Stimulated activated CD4-positive, alpha-beta T cell treated with anti-CD3 and anti-CD28 coated beads, Interleukin-12 subunit alpha, Interleukin-12 subunit beta, amount 100 ng/mL, for 48 hours (primary cell): ENCODE measurements around the gene NFAT5.
A peak's percentile ranks its signal among the peaks of the same experiment; 100 is the strongest.
"Not testable (repeated sequence)": the region's sequence is repeated elsewhere in the genome, so short reads cannot be mapped to it uniquely, and the experiment has no call there.

Experiments
- DNase-seq, 3 donors: peaks; one replicate each; pipeline ENCODE4 v3.0.0-alpha.2; 2020; ENCODE audit warnings: low read depth in 2 of 3, low spot score in 1 of 3

NFAT5 gene, protein sequence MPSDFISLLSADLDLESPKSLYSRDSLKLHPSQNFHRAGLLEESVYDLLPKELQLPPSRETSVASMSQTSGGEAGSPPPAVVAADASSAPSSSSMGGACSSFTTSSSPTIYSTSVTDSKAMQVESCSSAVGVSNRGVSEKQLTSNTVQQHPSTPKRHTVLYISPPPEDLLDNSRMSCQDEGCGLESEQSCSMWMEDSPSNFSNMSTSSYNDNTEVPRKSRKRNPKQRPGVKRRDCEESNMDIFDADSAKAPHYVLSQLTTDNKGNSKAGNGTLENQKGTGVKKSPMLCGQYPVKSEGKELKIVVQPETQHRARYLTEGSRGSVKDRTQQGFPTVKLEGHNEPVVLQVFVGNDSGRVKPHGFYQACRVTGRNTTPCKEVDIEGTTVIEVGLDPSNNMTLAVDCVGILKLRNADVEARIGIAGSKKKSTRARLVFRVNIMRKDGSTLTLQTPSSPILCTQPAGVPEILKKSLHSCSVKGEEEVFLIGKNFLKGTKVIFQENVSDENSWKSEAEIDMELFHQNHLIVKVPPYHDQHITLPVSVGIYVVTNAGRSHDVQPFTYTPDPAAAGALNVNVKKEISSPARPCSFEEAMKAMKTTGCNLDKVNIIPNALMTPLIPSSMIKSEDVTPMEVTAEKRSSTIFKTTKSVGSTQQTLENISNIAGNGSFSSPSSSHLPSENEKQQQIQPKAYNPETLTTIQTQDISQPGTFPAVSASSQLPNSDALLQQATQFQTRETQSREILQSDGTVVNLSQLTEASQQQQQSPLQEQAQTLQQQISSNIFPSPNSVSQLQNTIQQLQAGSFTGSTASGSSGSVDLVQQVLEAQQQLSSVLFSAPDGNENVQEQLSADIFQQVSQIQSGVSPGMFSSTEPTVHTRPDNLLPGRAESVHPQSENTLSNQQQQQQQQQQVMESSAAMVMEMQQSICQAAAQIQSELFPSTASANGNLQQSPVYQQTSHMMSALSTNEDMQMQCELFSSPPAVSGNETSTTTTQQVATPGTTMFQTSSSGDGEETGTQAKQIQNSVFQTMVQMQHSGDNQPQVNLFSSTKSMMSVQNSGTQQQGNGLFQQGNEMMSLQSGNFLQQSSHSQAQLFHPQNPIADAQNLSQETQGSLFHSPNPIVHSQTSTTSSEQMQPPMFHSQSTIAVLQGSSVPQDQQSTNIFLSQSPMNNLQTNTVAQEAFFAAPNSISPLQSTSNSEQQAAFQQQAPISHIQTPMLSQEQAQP (N-terminal part only)

GRCh38 chr16:69565671-69566239 lies at the start of gene NFAT5:
Gene NFAT5, plus strand, starts transcription at chr16:69565966. Its CDS starts 336 bp downstream, at chr16:69566302.
- DNase-seq, result peak; percentile 75 to 91 (median 83)

DNA sequence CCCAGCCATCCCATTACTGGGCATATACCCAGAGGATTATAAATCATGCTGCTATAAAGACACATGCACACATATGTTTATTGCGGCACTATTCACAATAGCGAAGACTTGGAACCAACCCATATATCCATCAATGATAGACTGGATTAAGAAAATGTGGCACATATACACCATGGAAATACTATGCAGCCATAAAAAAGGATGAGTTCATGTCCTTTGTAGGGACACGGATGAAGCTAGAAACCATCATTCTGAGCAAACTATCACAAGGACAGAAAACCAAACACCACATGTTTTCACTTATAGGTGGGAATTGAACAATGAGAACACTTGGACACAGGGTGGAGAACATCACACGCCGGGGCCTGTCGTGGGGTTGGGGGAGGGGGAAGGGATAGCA lies 47.9 kb upstream of the NFAT5 start:
- not testable (repeated sequence) for DNase-seq

DNA sequence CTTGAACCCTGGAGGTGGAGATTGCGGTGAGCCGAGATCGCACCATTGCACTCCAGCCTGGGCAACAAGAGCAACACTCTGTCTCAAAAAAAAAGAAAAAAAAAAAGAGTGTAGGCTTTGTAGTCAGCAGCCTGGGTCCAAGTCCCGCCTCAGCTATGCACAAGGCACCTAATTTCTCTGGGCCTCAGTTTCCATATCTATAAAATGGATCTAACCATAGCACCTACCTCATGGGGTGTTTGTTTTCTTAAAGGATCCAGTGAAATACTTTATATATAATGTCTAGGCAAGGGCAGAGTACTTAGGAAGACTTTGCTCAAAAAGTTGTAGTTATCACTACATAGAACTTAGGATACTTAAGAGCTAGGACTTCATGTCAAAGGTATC lies 45.4 kb upstream of the NFAT5 start:
- no peak for DNase-seq

- DNase-seq, result peak; percentile 5 to 29 (median 25)
Observed at GRCh38 chr16:69520800-69521602, 44.8 kb upstream of the NFAT5 start.

DNA sequence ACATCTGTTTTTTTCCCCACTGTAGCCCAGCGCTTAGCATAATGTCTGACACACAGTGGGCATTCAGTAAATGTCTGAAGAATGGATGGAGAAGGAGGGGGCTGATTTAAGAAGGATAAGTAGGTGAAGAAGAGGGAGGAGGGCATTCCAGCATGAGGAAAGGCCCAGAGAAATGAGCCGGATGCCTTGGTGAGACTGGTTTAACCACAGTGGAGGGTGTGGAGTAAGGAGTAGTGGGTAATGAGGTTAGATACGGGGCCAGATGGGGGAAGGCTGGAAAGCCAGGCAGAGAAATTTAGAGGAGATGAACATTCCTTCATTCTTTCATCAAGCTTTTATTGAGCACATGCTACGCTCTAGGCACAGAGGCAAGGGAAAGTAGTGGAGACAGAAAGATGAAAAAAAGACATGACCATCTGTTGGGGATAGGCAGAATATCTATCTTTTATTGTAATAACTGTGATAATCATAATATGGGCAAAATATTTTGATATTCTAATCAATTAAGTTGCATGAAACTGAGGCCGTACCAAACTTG lies 43.7 kb upstream of the NFAT5 start:
- no peak for DNase-seq

DNA sequence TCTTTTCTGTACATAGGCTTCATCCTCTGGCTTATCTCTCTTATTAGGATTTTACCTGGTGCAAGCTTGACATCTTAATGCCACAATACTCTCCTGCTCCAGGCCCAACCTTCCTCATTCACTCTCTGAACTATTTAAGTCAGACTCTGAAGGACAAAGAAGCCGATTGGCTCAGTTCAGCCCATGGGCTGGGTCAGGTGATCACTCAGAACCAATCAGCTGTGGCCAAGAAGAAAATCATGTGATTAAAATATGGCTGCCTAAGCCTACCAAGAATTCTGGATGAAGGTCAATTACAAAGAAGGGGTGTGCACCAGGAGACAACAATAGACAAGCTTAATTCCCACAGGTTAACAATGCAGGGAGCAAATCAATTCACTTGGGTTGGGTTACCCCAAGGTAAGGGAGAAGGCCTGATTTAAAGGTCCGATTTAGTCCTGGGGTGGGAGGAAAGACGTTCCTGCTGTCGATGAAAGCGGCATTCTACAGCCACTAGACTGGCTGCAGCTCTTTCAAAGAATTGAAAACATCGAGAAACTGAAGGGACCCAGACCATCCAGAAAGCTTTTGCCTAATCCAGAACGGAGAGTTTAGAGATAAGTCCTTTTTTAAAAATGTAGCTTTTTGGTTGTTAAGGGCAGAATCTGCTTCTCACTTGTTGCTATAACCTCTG lies 42.9 kb upstream of the NFAT5 start:
- no peak for DNase-seq

DNA sequence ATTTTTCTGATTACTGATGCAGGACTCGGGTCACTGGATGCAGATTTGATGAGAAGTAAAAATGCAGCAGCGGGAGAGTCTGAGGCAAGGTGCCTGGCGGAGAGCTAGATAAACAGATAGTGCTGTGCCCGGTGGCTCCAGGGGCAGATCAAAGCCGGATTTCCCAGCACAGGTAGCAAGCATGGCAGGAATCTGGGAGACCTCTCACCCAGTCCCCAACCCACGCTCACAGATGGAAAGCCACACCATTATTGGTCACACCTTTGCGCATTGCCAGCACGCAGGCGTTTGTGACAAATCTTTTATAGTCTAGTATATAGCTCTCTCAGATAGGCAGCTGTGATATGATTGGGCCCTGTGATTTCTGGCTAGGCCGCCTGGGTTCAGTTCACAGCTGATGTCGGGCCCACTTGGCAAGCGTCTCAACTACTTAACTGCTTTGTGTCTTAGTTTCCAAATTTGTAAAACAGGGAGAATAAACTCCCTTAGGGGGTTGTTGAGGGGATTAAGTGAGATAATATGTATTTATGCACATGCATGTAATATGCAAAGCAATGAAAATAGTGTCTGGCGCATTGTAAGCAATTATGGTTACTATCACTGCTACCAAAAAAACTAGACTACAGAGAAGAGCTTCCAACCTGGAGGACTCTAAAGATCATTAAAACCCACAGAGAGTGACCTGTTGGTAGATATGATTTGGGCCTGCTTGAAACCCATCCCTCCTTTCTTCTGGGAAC lies 42.0 kb upstream of the NFAT5 start:
- DNase-seq, result no peak

GRCh38 chr16:69526831-69527655 lies 38.7 kb upstream of the NFAT5 start:
- DNase-seq, result no peak

- no peak for DNase-seq
Observed at GRCh38 chr16:69531988-69532387, 33.8 kb upstream of the NFAT5 start.

DNA sequence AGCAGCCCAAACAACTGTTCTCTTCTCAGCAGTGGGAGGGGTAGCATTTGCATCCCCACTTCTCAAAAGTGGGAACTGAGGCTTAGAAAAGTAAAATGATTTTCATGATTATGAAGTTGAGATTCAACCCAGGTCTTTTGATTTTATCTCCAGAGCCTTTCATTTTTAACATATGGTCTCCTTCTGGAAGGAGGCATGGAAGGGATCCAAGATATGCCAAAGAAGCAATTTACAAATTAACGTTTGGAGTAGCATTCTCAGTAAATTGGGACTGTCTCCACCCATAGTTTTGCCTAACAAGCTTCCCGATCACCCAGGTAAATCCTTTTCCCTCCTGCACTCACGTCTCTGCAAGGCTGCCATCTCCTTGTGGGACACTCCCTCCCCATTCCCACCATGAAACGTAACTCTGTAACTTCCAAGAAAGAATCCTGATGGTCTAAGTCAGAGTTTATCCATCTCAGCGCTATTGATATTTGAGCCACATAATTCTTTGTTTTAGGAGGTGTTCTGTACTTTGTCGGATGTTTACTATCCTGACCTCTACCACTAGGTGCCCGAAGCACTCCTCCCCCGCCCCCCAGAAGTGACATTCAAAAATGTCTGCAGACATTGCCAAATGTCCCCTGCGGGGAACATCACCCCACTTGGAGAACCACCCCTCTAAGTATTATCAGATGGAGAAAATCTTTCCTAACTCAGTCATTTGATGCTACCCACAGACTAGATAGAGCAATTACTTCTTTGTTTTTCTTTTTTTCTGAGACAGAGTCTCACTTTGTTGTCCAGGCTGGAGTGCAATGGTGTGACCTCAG lies 32.9 kb upstream of the NFAT5 start:
- no peak for DNase-seq

- DNase-seq, result no peak
Observed at GRCh38 chr16:69534720-69535119, 31.0 kb upstream of the NFAT5 start.

GRCh38 chr16:69535123-69536050 lies 30.4 kb upstream of the NFAT5 start:
- no peak for DNase-seq

DNA sequence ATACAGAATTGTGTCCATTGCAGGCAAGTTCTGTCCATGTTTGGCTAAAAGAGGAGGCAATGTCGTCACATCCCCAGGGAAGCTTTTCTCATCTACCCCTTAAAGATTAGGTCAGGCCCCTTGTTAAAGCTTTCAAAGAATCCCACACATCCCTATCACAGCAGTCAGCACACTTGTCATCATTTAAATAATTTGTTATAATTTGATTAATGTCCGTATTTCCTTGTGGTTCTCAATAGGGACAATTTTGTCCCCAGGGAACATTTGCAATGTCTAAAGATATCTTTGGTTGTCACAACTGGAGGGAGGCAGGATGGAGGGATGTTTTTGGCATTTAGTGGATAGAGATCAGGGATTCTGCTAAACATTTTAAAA lies 28.1 kb upstream of the NFAT5 start:
- no peak for DNase-seq

GRCh38 chr16:69538808-69539207 lies 27.0 kb upstream of the NFAT5 start:
- no peak for DNase-seq

DNA sequence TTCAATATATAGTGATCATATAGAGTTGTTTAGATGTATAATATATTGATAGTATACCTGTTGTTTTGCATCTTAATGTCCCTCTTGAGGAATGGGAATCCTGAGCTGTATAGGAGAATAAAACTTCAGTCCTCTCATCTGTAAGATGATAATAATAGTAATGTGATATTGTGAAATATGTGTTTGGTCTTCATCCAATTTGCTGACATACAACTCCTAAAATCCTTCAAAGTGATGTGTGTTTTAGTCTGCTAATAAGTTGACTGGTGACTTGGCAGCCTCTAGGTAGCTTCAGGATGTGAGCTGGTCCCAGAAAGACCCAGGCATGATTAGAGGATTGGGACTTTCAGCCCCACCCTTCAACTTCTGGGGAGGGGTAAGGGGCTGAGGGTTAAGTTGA lies 22.8 kb upstream of the NFAT5 start:
- DNase-seq, result no peak

GRCh38 chr16:69544088-69544487 lies 21.7 kb upstream of the NFAT5 start:
- no peak for DNase-seq
